Adrenal gland (tissue), 5 donors: ENCODE measurements around the gene TARS3.
"Not testable (repeated sequence)": the region's sequence is repeated elsewhere in the genome, so short reads cannot be mapped to it uniquely, and the experiment has no call there.

ENCODE experiments used
- CTCF ChIP-seq, 6 experiments: fragments of 450-650 bp in 4 of 6; fragments of 200-600 bp in 2 of 6; sonication (generic) in 1 of 6; IDR thresholded peaks; 1 replicate in 5 of 6; 2 replicates in 1 of 6; pipeline versions ENCODE4 v1.5.1 to v1.8.0; 2016 to 2021; ENCODE audit warnings: antibody characterized with exemption in 6 of 6, mild to moderate bottlenecking in 2 of 6, moderate library complexity in 1 of 6
- POLR2A ChIP-seq, 2 donors: fragments of 450-650 bp; IDR thresholded peaks; one replicate each; pipeline ENCODE4 v1.6.1; 2017; ENCODE audit warnings: antibody characterized with exemption in 2 of 2, mild to moderate bottlenecking in 2 of 2, moderate library complexity in 1 of 2
- donor health status: DM: no; HTN: no; CAD: no.

GRCh38 chr15:101765340-101765671 is 41.0 kb upstream of the TARS3 start:
- TF ChIP-seq CTCF, POLR2A (IDR thresholded peaks at IDR 0.05): not testable (repeated sequence)
